ENCODE data around the gene AKR1D1. TPM values are rescaled to one million over a fixed set of nuclear protein-coding genes. Genes with fewer than 3 reads are reported as not detected.
"Not testable (repeated sequence)": the region's sequence is repeated elsewhere in the genome, so short reads cannot be mapped to it uniquely, and the experiment has no call there.

The AKR1D1 gene
- total and polyA plus RNA-seq, 5 experiments from 2014 or later, result not detected

GRCh38 chr7:138051712-138052247, 24.5 kb upstream of the AKR1D1 start:
- H3K27me3 Mint-ChIP-seq, result peaks cover 2 to 11% (median 7%) of the 10 kb centered on the region in 5 donors

DNA sequence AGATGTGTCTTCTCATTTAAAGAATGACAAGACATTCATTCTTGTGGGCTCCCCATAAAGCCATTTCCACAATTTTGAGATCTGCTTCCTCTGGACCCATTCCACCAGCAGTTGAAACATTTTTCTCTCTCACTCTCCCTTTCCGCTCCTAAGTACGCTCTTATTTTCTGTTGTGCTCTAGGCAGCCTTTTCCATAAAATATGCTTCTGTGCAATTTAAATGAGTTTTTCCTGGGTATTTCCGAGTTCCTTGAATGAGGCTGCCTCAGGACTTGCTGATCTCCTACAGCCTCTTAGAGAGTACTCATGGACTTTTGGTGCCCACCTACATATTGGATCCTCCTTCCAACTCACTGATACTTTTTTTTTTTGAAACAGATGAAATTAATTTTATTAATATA, 23.6 kb upstream of the AKR1D1 start:
- ATAC-seq (no peak), DNase-seq (no peak)
- Mint-ChIP-seq H3K27ac (no peak overlapping the region), H3K4me3 (no peak overlapping the region), H3K36me3 (peaks cover 0 to 5% (median 0%) of the 10 kb centered on the region in 3 donors), H3K4me1 (no peaks in the 10 kb centered on the region), H3K27me3 (peaks cover 0 to 20% (median 4%) of the 10 kb centered on the region in 5 donors), H3K9me3 (peaks cover 0 to 16% (median 5%) of the 10 kb centered on the region in 9 donors)
- POLR2A ChIA-PET, result no interaction called here

More at GRCh38 chr7:138051712-138052247, 24.5 kb upstream of the AKR1D1 start:
- H3K36me3 Mint-ChIP-seq, H3K4me3 Mint-ChIP-seq, DNase-seq, ATAC-seq, H3K27ac Mint-ChIP-seq, H3K4me1 Mint-ChIP-seq, POLR2A ChIA-PET: not testable (repeated sequence)
- H3K9me3 Mint-ChIP-seq, result peaks cover 0 to 16% (median 5%) of the 10 kb centered on the region in 9 donors

DNA sequence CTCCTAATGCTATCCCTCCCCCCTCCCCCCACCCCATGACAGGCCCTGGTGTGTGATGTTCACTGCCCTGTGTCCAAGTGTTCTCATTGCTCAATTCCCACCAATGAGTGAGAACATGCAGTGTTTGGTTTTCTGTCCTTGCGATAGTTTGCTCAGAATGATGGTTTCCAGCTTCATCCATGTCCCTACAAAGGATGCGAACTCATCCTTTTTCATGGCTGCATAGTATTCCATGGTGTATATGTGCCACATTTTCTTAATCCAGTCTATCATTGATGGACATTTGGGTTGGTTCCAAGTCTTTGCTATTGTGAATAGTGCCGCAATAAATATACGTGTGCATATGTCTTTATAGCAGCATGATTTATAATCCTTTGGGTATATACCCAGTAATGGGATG, 20.6 kb upstream of the AKR1D1 start:
- Mint-ChIP-seq H3K9me3 (peaks cover 0 to 16% (median 5%) of the 10 kb centered on the region in 9 donors), H3K27me3 (peaks cover 7 to 33% (median 9%) of the 10 kb centered on the region in 5 donors)
- H3K36me3 Mint-ChIP-seq, DNase-seq, H3K4me1 Mint-ChIP-seq, H3K27ac Mint-ChIP-seq, ATAC-seq, H3K4me3 Mint-ChIP-seq, POLR2A ChIA-PET: not testable (repeated sequence)

DNA sequence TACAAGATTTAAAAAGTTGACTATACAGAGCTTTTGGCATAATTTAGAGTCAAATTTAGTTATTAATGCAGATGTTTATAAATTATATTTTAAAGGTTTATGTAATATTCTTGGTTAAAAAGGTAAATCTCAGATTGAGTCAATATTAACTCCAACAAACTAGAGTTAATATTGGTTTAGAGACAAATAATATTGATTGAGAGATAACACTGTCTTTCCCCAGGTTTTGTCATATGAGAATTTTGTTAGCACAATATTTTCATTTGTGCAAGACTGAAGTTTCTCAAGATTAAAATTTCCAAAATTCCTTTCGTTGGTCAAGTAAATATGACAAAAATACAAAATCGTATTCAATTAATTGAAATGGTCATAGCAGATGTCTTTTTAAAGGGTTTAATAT, 12.9 kb upstream of the AKR1D1 start:
- POLR2A ChIA-PET, result no interaction called here
- Mint-ChIP-seq H3K27ac (no peak overlapping the region), H3K36me3 (no peaks in the 10 kb centered on the region)

DNA sequence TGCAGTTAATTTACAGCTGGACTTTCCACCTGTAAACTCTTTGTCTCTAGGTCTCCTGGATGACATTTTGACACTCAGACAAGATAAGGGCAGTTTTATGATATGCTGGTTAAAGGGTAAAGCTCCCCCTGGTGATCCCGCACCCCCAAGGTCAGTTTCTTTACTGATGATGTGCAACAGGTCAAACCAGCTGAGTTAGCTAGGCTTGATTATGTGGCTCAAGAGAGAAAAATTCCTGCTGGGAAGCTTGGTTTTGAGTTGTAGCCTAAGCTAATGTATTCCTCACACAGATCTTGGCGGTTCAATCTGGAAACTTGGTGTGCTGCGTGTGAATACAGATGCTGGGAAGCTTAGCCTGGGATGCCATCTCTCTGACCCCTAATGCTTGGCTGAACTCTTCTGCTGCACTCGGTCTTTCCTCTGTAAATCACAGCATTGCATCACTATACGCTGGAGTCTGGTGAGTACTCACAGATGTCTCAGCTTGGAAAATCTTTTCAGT, 11.4 kb upstream of the AKR1D1 start:
- Mint-ChIP-seq H3K4me1 (no peaks in the 10 kb centered on the region), H3K27ac (no peak overlapping the region), H3K36me3 (no peaks in the 10 kb centered on the region), H3K4me3 (no peak overlapping the region), H3K27me3 (peaks cover 4 to 18% (median 8%) of the 10 kb centered on the region in 5 donors), H3K9me3 (no peaks in the 10 kb centered on the region)
- no peak for DNase-seq
- POLR2A ChIA-PET, result no interaction called here
- ATAC-seq, result no peak

More for the DNA sequence above, 12.9 kb upstream of the AKR1D1 start:
- H3K9me3 Mint-ChIP-seq, result no peaks in the 10 kb centered on the region
- ATAC-seq (no peak), DNase-seq (no peak)
- H3K27me3 Mint-ChIP-seq, result peaks cover 5 to 23% (median 10%) of the 10 kb centered on the region in 5 donors
- H3K4me3 Mint-ChIP-seq, result no peak overlapping the region
- no peaks in the 10 kb centered on the region for H3K4me1 Mint-ChIP-seq

DNA sequence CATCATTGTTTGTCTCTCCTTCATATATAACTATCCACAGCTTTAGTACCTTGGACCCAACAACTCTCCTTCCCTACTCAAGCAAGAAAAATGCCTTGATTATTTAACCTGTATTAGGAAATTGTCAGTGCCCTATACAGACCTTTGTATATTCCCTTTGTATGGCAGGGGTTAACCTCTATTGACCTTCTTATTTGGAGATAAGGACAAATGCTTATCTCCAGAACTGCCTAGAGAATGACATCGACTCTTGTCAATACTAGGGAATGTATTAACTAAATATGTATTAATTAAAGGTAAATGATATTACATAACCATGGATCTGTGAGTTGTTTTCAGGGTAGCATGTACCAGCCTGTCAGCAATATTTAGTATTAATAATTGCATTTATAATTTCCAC, 10.4 kb upstream of the AKR1D1 start:
- Mint-ChIP-seq H3K27me3 (peaks cover 5 to 18% (median 8%) of the 10 kb centered on the region in 5 donors), H3K27ac (no peak overlapping the region), H3K4me1 (no peaks in the 10 kb centered on the region), H3K36me3 (no peaks in the 10 kb centered on the region), H3K9me3 (no peaks in the 10 kb centered on the region), H3K4me3 (no peak overlapping the region)
- ATAC-seq, result no peak
- POLR2A ChIA-PET, result no interaction called here
- no peak for DNase-seq

DNA sequence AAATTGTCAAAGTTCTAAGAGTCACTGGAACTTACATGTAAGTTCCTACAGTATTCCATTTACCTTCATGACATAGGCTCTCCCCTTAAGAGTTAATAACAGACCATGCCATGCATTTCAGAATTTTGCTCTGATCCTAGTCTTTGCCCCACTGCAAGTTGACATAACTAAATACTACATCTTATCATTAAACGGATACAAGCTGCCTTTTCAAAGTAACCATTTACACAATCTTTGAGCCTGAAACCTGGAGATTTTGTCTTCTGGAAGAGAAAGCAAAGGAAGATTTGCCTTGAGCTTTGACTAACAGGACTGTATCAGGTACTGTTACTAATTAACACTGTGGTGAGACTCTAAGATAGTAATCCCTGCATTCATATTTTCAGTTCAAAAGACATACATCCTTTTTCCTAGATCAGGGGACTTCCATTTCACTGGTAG, 9.3 kb upstream of the AKR1D1 start:
- H3K4me1 Mint-ChIP-seq, result peaks cover 0 to 2% (median 0%) of the 10 kb centered on the region in 4 donors
- no peak for ATAC-seq
- H3K36me3 Mint-ChIP-seq, result no peaks in the 10 kb centered on the region
- peaks cover 3 to 18% (median 8%) of the 10 kb centered on the region in 5 donors for H3K27me3 Mint-ChIP-seq
- no peak for DNase-seq
- H3K4me3 Mint-ChIP-seq, result no peak overlapping the region
- no peaks in the 10 kb centered on the region for H3K9me3 Mint-ChIP-seq
- no peak overlapping the region for H3K27ac Mint-ChIP-seq
- POLR2A ChIA-PET, result no interaction called here

DNA sequence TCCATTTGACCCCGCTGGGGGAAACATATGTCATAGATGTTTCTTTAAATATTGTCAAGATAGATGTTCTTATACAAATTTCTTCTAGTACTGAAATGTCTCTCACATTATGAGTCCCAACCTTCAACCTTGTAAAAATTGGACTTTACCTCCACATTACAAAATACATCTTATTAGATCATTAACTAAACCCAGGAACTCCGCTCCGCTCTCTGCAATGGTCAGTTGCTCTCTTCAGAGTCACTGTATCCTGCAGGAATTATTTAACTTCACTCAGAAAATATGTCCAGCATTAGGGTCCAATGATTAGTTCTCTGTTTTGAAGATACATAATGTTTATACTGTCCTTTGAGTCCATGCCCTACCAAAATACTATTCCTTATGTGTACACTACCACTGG, 8.5 kb upstream of the AKR1D1 start:
- no peak for ATAC-seq
- Mint-ChIP-seq H3K9me3 (no peaks in the 10 kb centered on the region), H3K36me3 (no peaks in the 10 kb centered on the region), H3K27me3 (peaks cover 3 to 18% (median 8%) of the 10 kb centered on the region in 5 donors), H3K4me3 (no peak overlapping the region), H3K4me1 (peaks cover 0 to 2% (median 0%) of the 10 kb centered on the region in 4 donors), H3K27ac (no peak overlapping the region)
- DNase-seq, result no peak
- POLR2A ChIA-PET, result no interaction called here

DNA sequence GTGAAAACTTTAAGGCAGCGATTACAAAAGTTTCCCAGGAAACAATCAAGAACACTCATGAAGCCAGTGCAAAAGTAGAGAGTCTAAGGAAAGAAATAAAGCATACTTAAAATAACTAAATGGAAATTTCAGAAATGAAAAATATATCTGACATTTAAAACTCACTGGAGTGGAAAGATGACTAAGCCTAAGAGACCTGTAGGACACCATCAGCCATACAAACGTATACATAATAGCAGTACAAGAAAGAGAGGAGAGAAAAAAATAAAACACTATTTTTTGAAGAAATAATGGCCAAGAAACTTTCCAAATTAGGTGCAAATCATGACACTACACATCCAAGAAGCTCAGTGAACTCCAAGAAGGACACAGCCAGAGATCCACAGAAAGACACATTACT, 5.4 kb upstream of the AKR1D1 start:
- POLR2A ChIA-PET, result no interaction called here
- Mint-ChIP-seq H3K9me3 (peaks cover 0 to 21% (median 14%) of the 10 kb centered on the region in 9 donors), H3K4me1 (peaks cover 0 to 16% (median 0%) of the 10 kb centered on the region in 4 donors), H3K27me3 (peaks cover 1 to 18% (median 7%) of the 10 kb centered on the region in 5 donors), H3K36me3 (peaks cover 0 to 18% (median 2%) of the 10 kb centered on the region in 3 donors), H3K4me3 (no peak overlapping the region), H3K27ac (no peak overlapping the region)
- ATAC-seq, result no peak
- DNase-seq, result no peak

GRCh38 chr7:138072726-138073125, 3.5 kb upstream of the AKR1D1 start:
- H3K27me3 Mint-ChIP-seq, result peaks cover 3 to 12% (median 7%) of the 10 kb centered on the region in 5 donors
- H3K4me1 Mint-ChIP-seq, result peaks cover 0 to 16% (median 0%) of the 10 kb centered on the region in 4 donors
- no peak for ATAC-seq
- H3K9me3 Mint-ChIP-seq, result peaks cover 0 to 29% (median 14%) of the 10 kb centered on the region in 9 donors
- POLR2A ChIA-PET, result no interaction called here
- H3K27ac Mint-ChIP-seq, result no peak overlapping the region
- peaks cover 0 to 24% (median 2%) of the 10 kb centered on the region in 3 donors for H3K36me3 Mint-ChIP-seq
- no peak overlapping the region for H3K4me3 Mint-ChIP-seq
- no peak for DNase-seq

GRCh38 chr7:138074121-138074520, 2.1 kb upstream of the AKR1D1 start:
- peaks cover 0 to 9% (median 3%) of the 10 kb centered on the region in 5 donors for H3K27me3 Mint-ChIP-seq
- no peak overlapping the region for H3K27ac Mint-ChIP-seq
- POLR2A ChIA-PET, result no interaction called here
- H3K36me3 Mint-ChIP-seq, result peaks cover 0 to 24% (median 2%) of the 10 kb centered on the region in 3 donors
- H3K9me3 Mint-ChIP-seq, result peaks cover 0 to 29% (median 14%) of the 10 kb centered on the region in 9 donors
- H3K4me3 Mint-ChIP-seq, result no peak overlapping the region
- DNase-seq (no peak), ATAC-seq (no peak)
- H3K4me1 Mint-ChIP-seq, result peaks cover 0 to 16% (median 0%) of the 10 kb centered on the region in 4 donors

- H3K4me1 Mint-ChIP-seq, result peaks cover 0 to 16% (median 0%) of the 10 kb centered on the region in 4 donors
- H3K36me3 Mint-ChIP-seq, result peaks cover 0 to 24% (median 2%) of the 10 kb centered on the region in 3 donors
- POLR2A ChIA-PET, result no interaction called here
- no peak overlapping the region for H3K4me3 Mint-ChIP-seq
- H3K27me3 Mint-ChIP-seq, result peaks cover 0 to 9% (median 3%) of the 10 kb centered on the region in 5 donors
- H3K9me3 Mint-ChIP-seq, result peaks cover 0 to 29% (median 14%) of the 10 kb centered on the region in 9 donors
- H3K27ac Mint-ChIP-seq, result peak overlapping the region in 1 of 10 donors; percentile 46
- ATAC-seq (no peak), DNase-seq (no peak)
Observed at GRCh38 chr7:138074540-138074939, 1.7 kb upstream of the AKR1D1 start.

GRCh38 chr7:138075350-138075749, 909 bp upstream of the AKR1D1 start:
- Mint-ChIP-seq H3K4me3 (no peak overlapping the region), H3K9me3 (peaks cover 0 to 29% (median 14%) of the 10 kb centered on the region in 9 donors), H3K27me3 (peaks cover 0 to 9% (median 3%) of the 10 kb centered on the region in 5 donors), H3K36me3 (peaks cover 0 to 24% (median 2%) of the 10 kb centered on the region in 3 donors), H3K4me1 (peaks cover 0 to 16% (median 0%) of the 10 kb centered on the region in 4 donors), H3K27ac (no peak overlapping the region)
- ATAC-seq, result no peak
- no peak for DNase-seq
- POLR2A ChIA-PET, result no interaction called here
